Measurements from ENCODE around the gene PCDHB10. TPM values are rescaled to one million over a fixed set of nuclear protein-coding genes. Genes with fewer than 3 reads are reported as not detected.

PCDHB10 gene
- total and polyA plus RNA-seq, 3 experiments from 2014 or later, result not detected

- peaks cover 39 to 60% of the 10 kb centered on the region in 2 donors for H3K27me3 Mint-ChIP-seq
- H3K36me3 Mint-ChIP-seq, result peaks cover 4 to 22% (median 8%) of the 10 kb centered on the region in 3 donors
- peaks cover 20% of the 10 kb centered on the region for H3K9me3 ChIP-seq (ENCODE audit: low read length)
- ChIA-PET CTCF (no interaction called here), POLR2A (no interaction called here)
- H3K4me1 Mint-ChIP-seq, result peaks cover 1 to 5% (median 3%) of the 10 kb centered on the region in 3 donors
- H3K27ac ChIP-seq (ENCODE audit: low read depth, low read length), result no peak overlapping the region
- H3K4me1 ChIP-seq (ENCODE audit: insufficient read depth, low read length), result no peaks in the 10 kb centered on the region
- H3K4me3 Mint-ChIP-seq, result no peak overlapping the region
- H3K36me3 ChIP-seq (ENCODE audit: insufficient read depth, low read length), result no peaks in the 10 kb centered on the region
- H3K27me3 ChIP-seq (ENCODE audit: insufficient read depth, low read length, poor library complexity, severe bottlenecking), result peaks cover 3% of the 10 kb centered on the region
- H3K9me3 Mint-ChIP-seq, result peaks cover 58 to 81% (median 77%) of the 10 kb centered on the region in 5 donors
- no peak overlapping the region for H3K27ac Mint-ChIP-seq
- H3K4me3 ChIP-seq (ENCODE audit: low read length), result no peak overlapping the region
- no peak for DNase-seq
Measured at GRCh38 chr5:141241496-141241895, 49.3 kb downstream of the PCDHB10 start.

Other genes with a start within 250 kb of the PCDHB10 start
Only the 30 nearest of the 37 such genes appear.
- gene PCDHB1, start 141.0 kb upstream of the PCDHB10 start, total RNA-seq, result not detected
- not detected for gene PCDHB1, start 141.0 kb upstream of the PCDHB10 start, polyA plus RNA-seq
- not detected for gene PCDHB2, start 97.7 kb upstream of the PCDHB10 start, total RNA-seq
- not detected for gene PCDHB2, start 97.7 kb upstream of the PCDHB10 start, polyA plus RNA-seq
- gene PCDHB3, start 91.9 kb upstream of the PCDHB10 start, total RNA-seq, result not detected
- not detected for gene PCDHB3, start 91.9 kb upstream of the PCDHB10 start, polyA plus RNA-seq
- gene PCDHB4, start 70.5 kb upstream of the PCDHB10 start, total RNA-seq, result not detected
- not detected for gene PCDHB4, start 70.5 kb upstream of the PCDHB10 start, polyA plus RNA-seq
- not detected for gene PCDHB5, start 57.1 kb upstream of the PCDHB10 start, total RNA-seq
- not detected for gene PCDHB5, start 57.1 kb upstream of the PCDHB10 start, polyA plus RNA-seq
- gene PCDHB6, start 42.3 kb upstream of the PCDHB10 start, total RNA-seq, result not detected
- gene PCDHB6, start 42.3 kb upstream of the PCDHB10 start, polyA plus RNA-seq, result not detected
- gene PCDHB7, start 19.7 kb upstream of the PCDHB10 start, total RNA-seq, result not detected
- gene PCDHB7, start 19.7 kb upstream of the PCDHB10 start, polyA plus RNA-seq, result not detected
- gene PCDHB8, start 14.6 kb upstream of the PCDHB10 start, total RNA-seq, result not detected
- not detected for gene PCDHB8, start 14.6 kb upstream of the PCDHB10 start, polyA plus RNA-seq
- gene PCDHB16, start 10.0 kb upstream of the PCDHB10 start, total RNA-seq, result not detected
- gene PCDHB16, start 10.0 kb upstream of the PCDHB10 start, polyA plus RNA-seq, result not detected
- gene PCDHB9, start 5.2 kb upstream of the PCDHB10 start, total RNA-seq, result not detected
- not detected for gene PCDHB9, start 5.2 kb upstream of the PCDHB10 start, polyA plus RNA-seq
- not detected for gene PCDHB11, start 7.3 kb downstream of the PCDHB10 start, total RNA-seq
- gene PCDHB11, start 7.3 kb downstream of the PCDHB10 start, polyA plus RNA-seq, result not detected
- not detected for gene PCDHB12, start 16.4 kb downstream of the PCDHB10 start, total RNA-seq
- not detected for gene PCDHB12, start 16.4 kb downstream of the PCDHB10 start, polyA plus RNA-seq
- gene PCDHB13, start 21.6 kb downstream of the PCDHB10 start, total RNA-seq, result under 1 TPM in 1 of 2 experiments, not detected in 1; 0.04 TPM
- gene PCDHB13, start 21.6 kb downstream of the PCDHB10 start, polyA plus RNA-seq, result not detected
- gene PCDHB14, start 31.0 kb downstream of the PCDHB10 start, total RNA-seq, result under 1 TPM in 1 of 2 experiments, not detected in 1; 0.09 TPM
- gene PCDHB14, start 31.0 kb downstream of the PCDHB10 start, polyA plus RNA-seq, result not detected
- not detected for gene PCDHB15, start 53.0 kb downstream of the PCDHB10 start, total RNA-seq
- not detected for gene PCDHB15, start 53.0 kb downstream of the PCDHB10 start, polyA plus RNA-seq
- gene SLC25A2, start 111.7 kb downstream of the PCDHB10 start, total RNA-seq, result under 1 TPM; 0.31 to 0.35 TPM
- not detected for gene SLC25A2, start 111.7 kb downstream of the PCDHB10 start, polyA plus RNA-seq
- gene TAF7, start 128.4 kb downstream of the PCDHB10 start, total RNA-seq, result 10 to 100 TPM; 70.9 to 72.2 TPM
- gene TAF7, start 128.4 kb downstream of the PCDHB10 start, polyA plus RNA-seq, result 196 TPM
- under 1 TPM; 0.07 to 0.09 TPM for gene PCDHGA1, start 138.2 kb downstream of the PCDHB10 start, total RNA-seq
- not detected for gene PCDHGA1, start 138.2 kb downstream of the PCDHB10 start, polyA plus RNA-seq
- under 1 TPM in 1 of 2 experiments, not detected in 1; 0.07 TPM for gene PCDHGA2, start 146.4 kb downstream of the PCDHB10 start, total RNA-seq
- not detected for gene PCDHGA2, start 146.4 kb downstream of the PCDHB10 start, polyA plus RNA-seq
- gene PCDHGA3, start 151.5 kb downstream of the PCDHB10 start, total RNA-seq, result not detected
- gene PCDHGA3, start 151.5 kb downstream of the PCDHB10 start, polyA plus RNA-seq, result not detected
- gene PCDHGB1, start 157.7 kb downstream of the PCDHB10 start, total RNA-seq, result not detected
- not detected for gene PCDHGB1, start 157.7 kb downstream of the PCDHB10 start, polyA plus RNA-seq
- gene PCDHGA4, start 162.7 kb downstream of the PCDHB10 start, total RNA-seq, result under 1 TPM; 0.09 to 0.16 TPM
- not detected for gene PCDHGA4, start 162.7 kb downstream of the PCDHB10 start, polyA plus RNA-seq
- under 1 TPM; 0.33 to 0.40 TPM for gene PCDHGB2, start 167.6 kb downstream of the PCDHB10 start, total RNA-seq
- gene PCDHGB2, start 167.6 kb downstream of the PCDHB10 start, polyA plus RNA-seq, result 0.09 TPM
- gene PCDHGA5, start 171.8 kb downstream of the PCDHB10 start, total RNA-seq, result under 1 TPM; 0.09 to 0.11 TPM
- gene PCDHGA5, start 171.8 kb downstream of the PCDHB10 start, polyA plus RNA-seq, result not detected
- gene PCDHGB3, start 177.9 kb downstream of the PCDHB10 start, total RNA-seq, result under 1 TPM; 0.18 to 0.28 TPM
- not detected for gene PCDHGB3, start 177.9 kb downstream of the PCDHB10 start, polyA plus RNA-seq
- gene PCDHGA6, start 181.5 kb downstream of the PCDHB10 start, total RNA-seq, result under 1 TPM; 0.15 to 0.22 TPM
- gene PCDHGA6, start 181.5 kb downstream of the PCDHB10 start, polyA plus RNA-seq, result 0.06 TPM
- under 1 TPM in 1 of 2 experiments, not detected in 1; 0.09 TPM for gene PCDHGA7, start 190.4 kb downstream of the PCDHB10 start, total RNA-seq
- gene PCDHGA7, start 190.4 kb downstream of the PCDHB10 start, polyA plus RNA-seq, result not detected
- gene PCDHGB4, start 195.3 kb downstream of the PCDHB10 start, total RNA-seq, result under 1 TPM in 1 of 2 experiments, not detected in 1; 0.13 TPM
- 0.08 TPM for gene PCDHGB4, start 195.3 kb downstream of the PCDHB10 start, polyA plus RNA-seq
- gene PCDHGA8, start 200.3 kb downstream of the PCDHB10 start, total RNA-seq, result under 1 TPM in 1 of 2 experiments, not detected in 1; 0.04 TPM
- gene PCDHGA8, start 200.3 kb downstream of the PCDHB10 start, polyA plus RNA-seq, result not detected
- under 1 TPM; 0.22 to 0.27 TPM for gene PCDHGB5, start 205.6 kb downstream of the PCDHB10 start, total RNA-seq
- 0.14 TPM for gene PCDHGB5, start 205.6 kb downstream of the PCDHB10 start, polyA plus RNA-seq